DMS79 treated with DMSO at 0.1 percent for 48 hours (cell line): ENCODE measurements around the gene UGT1A5.
"Not testable (repeated sequence)": the region's sequence is repeated elsewhere in the genome, so short reads cannot be mapped to it uniquely, and the experiment has no call there.

Source experiments
- DNase-seq: peaks from one replicate; lab custom pipeline; 2025; lab: John Stamatoyannopoulos, UW

The UGT1A5 gene

GRCh38 chr2:233693963-233694362, 18.7 kb upstream of the UGT1A5 start:
- DNase-seq, result no peak

- no peak for DNase-seq
Measured at GRCh38 chr2:233698740-233699139, 14.0 kb upstream of the UGT1A5 start.

GRCh38 chr2:233699424-233700027, 13.2 kb upstream of the UGT1A5 start:
- DNase-seq, result no peak

GRCh38 chr2:233700028-233700635, 12.6 kb upstream of the UGT1A5 start:
- DNase-seq, result peak; percentile 11

- not testable (repeated sequence) for DNase-seq
Measured at GRCh38 chr2:233700842-233701241, 11.9 kb upstream of the UGT1A5 start.

GRCh38 chr2:233702238-233702637, 10.5 kb upstream of the UGT1A5 start:
- no peak for DNase-seq

- DNase-seq, result no peak
Measured at GRCh38 chr2:233705911-233706506, 6.7 kb upstream of the UGT1A5 start.

GRCh38 chr2:233706720-233707119, 6.0 kb upstream of the UGT1A5 start:
- DNase-seq, result no peak

- DNase-seq, result no peak
Measured at GRCh38 chr2:233707940-233708644, 4.6 kb upstream of the UGT1A5 start.

- no peak for DNase-seq
Measured at GRCh38 chr2:233708942-233709341, 3.8 kb upstream of the UGT1A5 start.

- peak; percentile 32 for DNase-seq
Measured at GRCh38 chr2:233711312-233712008, 1.2 kb upstream of the UGT1A5 start.

GRCh38 chr2:233713262-233713615, 532 bp downstream of the UGT1A5 start:
- no peak for DNase-seq

GRCh38 chr2:233714121-233714520, 1.4 kb downstream of the UGT1A5 start:
- DNase-seq, result no peak

GRCh38 chr2:233718552-233718951, 5.8 kb downstream of the UGT1A5 start, which contains the start of gene UGT1A4:
TSS of gene UGT1A4 (plus strand) at chr2:233718736. CDS start at chr2:233718821, 85 bp downstream.
- DNase-seq, result no peak

GRCh38 chr2:233728723-233729301, 16.1 kb downstream of the UGT1A5 start, which contains the start of gene UGT1A3:
TSS of gene UGT1A3 (plus strand) at chr2:233729042. CDS start at chr2:233729127, 85 bp downstream.
- no peak for DNase-seq

GRCh38 chr2:233736868-233737653, 24.4 kb downstream of the UGT1A5 start:
- not testable (repeated sequence) for DNase-seq

GRCh38 chr2:233740870-233741269, 28.2 kb downstream of the UGT1A5 start:
- DNase-seq, result no peak

GRCh38 chr2:233743464-233744259, 31.0 kb downstream of the UGT1A5 start:
- no peak for DNase-seq

- DNase-seq, result no peak
Measured at GRCh38 chr2:233745073-233745755, 32.5 kb downstream of the UGT1A5 start.

- not testable (repeated sequence) for DNase-seq
Measured at GRCh38 chr2:233745838-233746237, 33.1 kb downstream of the UGT1A5 start.
